Smooth muscle cell of the brain vasculature (primary cell): ENCODE measurements around the gene PPL.

Experiments
- DNase-seq: peaks from one replicate; pipeline ENCODE4 v3.0.0-alpha.2; 2012; ENCODE audit warnings: low read depth, low spot score

PPL gene

GRCh38 chr16:4860727-4861342 lies 76.1 kb downstream of the PPL start:
- DNase-seq: no peak

DNA sequence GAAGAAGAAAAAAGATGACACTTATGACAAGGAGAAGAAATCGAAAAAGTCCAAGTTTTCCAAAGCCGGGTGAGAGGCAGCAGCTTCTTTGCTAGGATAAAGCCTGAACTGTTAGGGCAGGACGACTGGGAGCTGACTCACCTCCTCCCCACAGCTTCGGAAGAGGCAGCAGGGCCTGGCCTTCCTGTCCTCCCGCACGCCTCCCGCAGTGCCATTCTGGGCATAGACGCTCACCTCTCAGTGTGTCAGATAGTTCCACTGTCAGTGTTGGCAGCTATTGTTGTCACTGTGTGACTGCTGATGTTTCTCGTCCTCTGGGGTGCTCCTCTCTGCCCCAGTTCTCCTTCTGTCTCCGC lies 77.1 kb downstream of the PPL start:
- DNase-seq: no peak

GRCh38 chr16:4859190-4859899 lies 77.6 kb downstream of the PPL start:
- DNase-seq: no peak

GRCh38 chr16:4855804-4856203 lies 81.1 kb downstream of the PPL start:
- DNase-seq: no peak

DNA sequence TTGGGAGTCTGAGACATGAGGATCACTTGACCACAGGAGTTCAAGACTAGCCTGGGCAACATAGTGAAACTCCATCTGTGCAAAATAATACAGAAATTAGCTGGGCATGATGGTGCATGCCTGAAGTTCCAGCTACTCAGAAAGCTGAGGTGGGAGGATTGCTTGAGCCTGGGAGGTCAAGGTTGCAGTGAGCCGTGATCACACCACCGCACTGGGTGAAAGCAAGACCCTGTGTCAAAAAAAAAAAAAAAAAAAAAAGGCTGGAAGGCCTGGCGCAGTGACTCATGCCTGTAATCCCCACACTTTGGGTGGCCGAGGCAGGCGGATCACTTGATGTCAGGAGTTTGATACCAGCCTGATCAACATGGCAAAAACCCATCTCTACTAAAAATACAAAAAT lies 81.6 kb downstream of the PPL start:
- no peak for DNase-seq

- DNase-seq: no peak
These were observed 84.6 kb downstream of the PPL start for GRCh38 chr16:4852221-4852872.

- no peak for DNase-seq
These were observed 86.7 kb downstream of the PPL start for GRCh38 chr16:4850211-4850610.

GRCh38 chr16:4847774-4848587 lies 89.0 kb downstream of the PPL start:
- no peak for DNase-seq

DNA sequence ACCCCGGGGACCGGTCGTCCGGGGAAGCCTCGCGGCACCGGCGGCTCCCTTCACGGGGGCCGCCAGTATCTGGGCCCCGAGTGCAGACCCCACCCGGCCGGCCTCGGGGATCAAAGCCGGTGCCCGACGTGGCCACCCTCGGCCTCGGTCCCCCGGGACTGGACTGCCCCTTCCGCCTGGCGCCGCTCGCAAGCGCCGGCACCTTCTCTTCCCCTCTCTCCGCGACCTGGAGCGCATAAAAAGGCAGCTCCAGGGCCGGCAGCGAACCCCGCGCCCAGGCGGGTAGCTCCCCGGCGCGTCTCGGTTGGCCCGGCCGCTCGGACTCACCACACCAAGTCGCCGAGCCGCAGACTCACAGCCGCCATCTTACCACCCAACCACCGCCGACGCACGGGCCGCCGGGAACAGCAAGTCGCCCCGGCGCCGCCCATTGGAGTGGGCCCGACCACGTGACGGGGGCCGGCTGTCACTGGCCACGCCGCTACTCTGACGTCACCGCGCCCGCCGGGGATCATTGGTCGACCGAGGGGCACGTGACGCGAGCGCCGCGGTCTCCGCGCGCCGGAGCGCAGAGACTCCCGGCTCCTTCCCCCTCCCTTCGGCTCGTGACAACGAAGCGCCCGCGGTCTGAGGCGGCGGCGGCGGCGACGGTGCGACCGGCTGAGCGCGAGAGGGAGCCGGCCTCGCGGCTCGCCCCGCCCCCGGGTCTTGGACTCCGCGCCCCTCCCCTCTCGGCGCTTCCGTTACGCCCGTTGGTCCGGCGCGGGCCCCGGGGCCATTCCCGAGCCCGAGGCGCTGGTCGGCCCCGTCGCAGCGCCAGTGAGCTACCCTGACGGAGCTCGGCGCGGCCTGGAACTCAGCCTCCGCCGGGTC lies 89.8 kb downstream of the PPL start, which contains the start of the genes GLYR1 and UBN1:
Gene GLYR1, minus strand, starts transcription at position 388 of the 873 bp plus-strand sequence. Its CDS starts 23 bp downstream, at position 365.
Gene UBN1, plus strand, starts transcription at position 581 of the 873 bp plus-strand sequence. CDS start 5,437 bp downstream, outside the sequence.
- DNase-seq: peak; percentile 89

DNA sequence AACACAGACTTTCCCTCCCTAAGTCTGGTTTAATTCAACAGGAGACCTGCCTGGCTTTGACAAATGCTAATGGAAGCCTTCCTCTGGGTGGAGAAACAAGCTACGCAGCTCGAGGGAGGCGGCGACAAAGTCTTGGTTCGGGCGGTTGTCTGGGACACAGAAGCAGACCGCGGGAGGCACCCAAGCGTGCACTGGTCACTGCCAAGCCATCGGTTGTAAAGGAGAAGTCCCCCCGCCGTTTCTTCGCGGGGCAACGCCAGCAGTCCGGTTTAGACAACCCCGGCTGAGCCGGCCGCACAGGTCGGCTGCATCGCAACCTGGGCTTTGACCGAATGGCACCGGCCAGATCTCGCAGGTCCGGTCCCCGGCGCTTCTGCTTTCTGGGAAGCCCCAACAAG lies 90.4 kb downstream of the PPL start:
- no peak for DNase-seq

DNA sequence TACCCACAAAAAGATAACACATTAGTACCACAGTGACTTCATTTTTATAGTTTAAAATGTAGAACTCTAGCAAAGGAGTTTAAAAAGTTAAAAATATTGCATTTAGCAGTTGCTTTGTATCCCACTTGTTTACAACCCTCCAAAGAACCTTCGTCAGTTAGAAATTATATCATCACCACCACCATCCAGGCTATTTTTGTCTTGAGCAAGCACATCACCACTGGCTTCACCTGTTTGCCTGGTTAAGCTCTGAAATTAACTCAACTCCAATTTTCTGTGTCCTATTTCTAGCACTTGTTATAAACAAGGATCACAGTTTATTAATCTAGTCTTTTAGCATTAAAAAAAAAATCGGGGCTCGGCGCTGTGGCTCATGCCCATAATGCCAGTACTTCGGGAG lies 96.0 kb downstream of the PPL start:
- DNase-seq: no peak

GRCh38 chr16:4839942-4840341 lies 97.0 kb downstream of the PPL start:
- no peak for DNase-seq

GRCh38 chr16:4837733-4838501 lies 99.0 kb downstream of the PPL start:
- no peak for DNase-seq

DNA sequence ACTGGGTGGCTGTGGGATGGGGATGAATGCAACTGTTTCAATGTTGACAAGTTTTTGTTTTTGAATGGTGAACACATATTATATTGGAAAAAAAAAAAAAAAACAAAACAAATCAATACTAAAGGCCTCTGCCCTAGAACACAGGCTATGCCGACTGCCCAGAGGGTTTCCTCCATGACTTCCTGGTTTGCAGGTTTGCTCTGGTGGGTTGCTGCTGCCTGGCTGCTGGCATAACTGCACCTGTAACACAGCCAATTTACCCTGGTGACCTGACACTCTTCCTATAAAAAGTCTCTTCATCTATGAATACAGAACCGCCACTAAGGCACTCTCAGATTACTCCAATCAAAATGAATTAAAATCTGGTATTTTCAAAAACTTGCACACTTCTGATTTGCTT lies 100.2 kb downstream of the PPL start:
- DNase-seq: no peak

GRCh38 chr16:4833584-4833983 lies 103.4 kb downstream of the PPL start:
- DNase-seq: no peak

- no peak for DNase-seq
These were observed 104.1 kb downstream of the PPL start for GRCh38 chr16:4832698-4833343.
